Measurements from ENCODE around the gene IL17B.
"Not testable (repeated sequence)": the region's sequence is repeated elsewhere in the genome, so short reads cannot be mapped to it uniquely, and the experiment has no call there.

Gene IL17B

GRCh38 chr5:149406203-149406978, 27.3 kb upstream of the IL17B start:
- no peaks in the 10 kb centered on the region for H3K9me3 ChIP-seq (ENCODE audit: low read depth, low read length)
- H3K9ac ChIP-seq (ENCODE audit: insufficient read length): peak overlapping the region; percentile 80
- peak overlapping the region; percentile 85 for H3K27ac ChIP-seq
- H3K36me3 ChIP-seq (ENCODE audit: insufficient read depth, low read length): no peaks in the 10 kb centered on the region
- peak overlapping the region; percentile 83 for H3K4me3 ChIP-seq
- DNase-seq (ENCODE audit: low read depth, low spot score): peak; percentile 30
- TF ChIP-seq POLR2AphosphoS5 (IDR thresholded peaks at IDR 0.05; ENCODE audit: borderline replicate concordance, low read depth, low read length) (no peak), EZH2 (IDR thresholded peaks at IDR 0.05) (no peak), FOXP2 (optimal IDR thresholded peaks at IDR 0.05; ENCODE audit: control extremely low read depth, extremely low read length, insufficient read depth) (no peak)

GRCh38 chr5:149405550-149406202, 26.6 kb upstream of the IL17B start:
- Histone ChIP-seq H3K9ac (ENCODE audit: insufficient read length) (no peak overlapping the region), H3K36me3 (ENCODE audit: insufficient read depth, low read length) (no peaks in the 10 kb centered on the region), H3K27ac (peak overlapping the region; percentile 53), H3K4me3 (peak overlapping the region; percentile 83; the same call in 1 of the 2 replicates), H3K9me3 (ENCODE audit: low read depth, low read length) (no peaks in the 10 kb centered on the region)
- no peak for TF ChIP-seq POLR2AphosphoS5 (IDR thresholded peaks at IDR 0.05; ENCODE audit: borderline replicate concordance, low read depth, low read length)
- no peak for TF ChIP-seq EZH2 (IDR thresholded peaks at IDR 0.05)
- TF ChIP-seq FOXP2 (optimal IDR thresholded peaks at IDR 0.05; ENCODE audit: control extremely low read depth, extremely low read length, insufficient read depth): no peak
- no peak for DNase-seq (ENCODE audit: low read depth, low spot score)

GRCh38 chr5:149404746-149405549, 25.9 kb upstream of the IL17B start:
- DNase-seq (ENCODE audit: low read depth, low spot score): no peak
- Histone ChIP-seq H3K9me3 (ENCODE audit: low read depth, low read length) (no peaks in the 10 kb centered on the region), H3K36me3 (ENCODE audit: insufficient read depth, low read length) (no peaks in the 10 kb centered on the region), H3K9ac (ENCODE audit: insufficient read length) (no peak overlapping the region), H3K4me3 (no peak overlapping the region), H3K27ac (peak overlapping the region; percentile 69)
- TF ChIP-seq EZH2 (IDR thresholded peaks at IDR 0.05): no peak
- no peak for TF ChIP-seq FOXP2 (optimal IDR thresholded peaks at IDR 0.05; ENCODE audit: control extremely low read depth, extremely low read length, insufficient read depth)
- TF ChIP-seq POLR2AphosphoS5 (IDR thresholded peaks at IDR 0.05; ENCODE audit: borderline replicate concordance, low read depth, low read length): no peak

GRCh38 chr5:149403923-149404745, 25.0 kb upstream of the IL17B start:
- Histone ChIP-seq H3K27ac (peak overlapping the region; percentile 69), H3K9me3 (ENCODE audit: low read depth, low read length) (no peaks in the 10 kb centered on the region), H3K4me3 (0 out of 2 replicates have a peak overlapping the region, but pooled peaks have one; percentile 4), H3K9ac (ENCODE audit: insufficient read length) (no peak overlapping the region), H3K36me3 (ENCODE audit: insufficient read depth, low read length) (no peaks in the 10 kb centered on the region)
- TF ChIP-seq EZH2 (IDR thresholded peaks at IDR 0.05): no peak
- DNase-seq (ENCODE audit: low read depth, low spot score): peak; percentile 24

- DNase-seq (ENCODE audit: low read depth, low spot score): no peak
- TF ChIP-seq POLR2AphosphoS5 (IDR thresholded peaks at IDR 0.05; ENCODE audit: borderline replicate concordance, low read depth, low read length): no peak
- Histone ChIP-seq H3K9ac (ENCODE audit: insufficient read length) (no peak overlapping the region), H3K4me3 (no peak overlapping the region), H3K27ac (no peak overlapping the region), H3K36me3 (ENCODE audit: insufficient read depth, low read length) (no peaks in the 10 kb centered on the region), H3K9me3 (ENCODE audit: low read depth, low read length) (no peaks in the 10 kb centered on the region)
These were observed 23.2 kb upstream of the IL17B start for GRCh38 chr5:149402291-149402690.

- DNase-seq (ENCODE audit: low read depth, low spot score): no peak
- no peaks in the 10 kb centered on the region for H3K36me3 ChIP-seq (ENCODE audit: insufficient read depth, low read length)
- no peaks in the 10 kb centered on the region for H3K9me3 ChIP-seq (ENCODE audit: low read depth, low read length)
- H3K27ac ChIP-seq: no peak overlapping the region
- no peak overlapping the region for H3K4me3 ChIP-seq
- no peak for TF ChIP-seq POLR2AphosphoS5 (IDR thresholded peaks at IDR 0.05; ENCODE audit: borderline replicate concordance, low read depth, low read length)
- TF ChIP-seq EZH2 (IDR thresholded peaks at IDR 0.05): no peak
- TF ChIP-seq FOXP2 (optimal IDR thresholded peaks at IDR 0.05; ENCODE audit: control extremely low read depth, extremely low read length, insufficient read depth): no peak
- no peak overlapping the region for H3K9ac ChIP-seq (ENCODE audit: insufficient read length)
These were observed 22.0 kb upstream of the IL17B start for GRCh38 chr5:149401051-149401450.

- no peak for TF ChIP-seq EZH2 (IDR thresholded peaks at IDR 0.05)
- no peak for TF ChIP-seq POLR2AphosphoS5 (IDR thresholded peaks at IDR 0.05; ENCODE audit: borderline replicate concordance, low read depth, low read length)
- TF ChIP-seq FOXP2 (optimal IDR thresholded peaks at IDR 0.05; ENCODE audit: control extremely low read depth, extremely low read length, insufficient read depth): no peak
- Histone ChIP-seq H3K9ac (ENCODE audit: insufficient read length) (no peak overlapping the region), H3K4me3 (no peak overlapping the region), H3K36me3 (ENCODE audit: insufficient read depth, low read length) (no peaks in the 10 kb centered on the region), H3K9me3 (ENCODE audit: low read depth, low read length) (no peaks in the 10 kb centered on the region), H3K27ac (no peak overlapping the region)
- no peak for DNase-seq (ENCODE audit: low read depth, low spot score)
These were observed 21.2 kb upstream of the IL17B start for GRCh38 chr5:149400304-149400703.

- no peak overlapping the region for H3K27ac ChIP-seq
- H3K9ac ChIP-seq (ENCODE audit: insufficient read length): no peak overlapping the region
- TF ChIP-seq FOXP2 (optimal IDR thresholded peaks at IDR 0.05; ENCODE audit: control extremely low read depth, extremely low read length, insufficient read depth): no peak
- no peak for TF ChIP-seq EZH2 (IDR thresholded peaks at IDR 0.05)
- no peak for TF ChIP-seq POLR2AphosphoS5 (IDR thresholded peaks at IDR 0.05; ENCODE audit: borderline replicate concordance, low read depth, low read length)
- no peak overlapping the region for H3K4me3 ChIP-seq
- no peak for DNase-seq (ENCODE audit: low read depth, low spot score)
- no peaks in the 10 kb centered on the region for H3K9me3 ChIP-seq (ENCODE audit: low read depth, low read length)
- no peaks in the 10 kb centered on the region for H3K36me3 ChIP-seq (ENCODE audit: insufficient read depth, low read length)
These were observed 20.7 kb upstream of the IL17B start for GRCh38 chr5:149399775-149400174.

GRCh38 chr5:149398747-149399266, 19.7 kb upstream of the IL17B start:
- not testable (repeated sequence) for H3K4me3 ChIP-seq; H3K36me3 ChIP-seq (ENCODE audit: insufficient read depth, low read length); H3K27ac ChIP-seq; DNase-seq (ENCODE audit: low read depth, low spot score); H3K9me3 ChIP-seq (ENCODE audit: low read depth, low read length); H3K9ac ChIP-seq (ENCODE audit: insufficient read length)

All from SK-N-MC (cell line).